HEK293T (cell line): ENCODE measurements around the gene RTKN.

ENCODE experiments used
- BHLHE40 ChIP-seq: fragments of 450-650 bp; IDR thresholded peaks from 2 replicates; pipeline ENCODE4 v1.6.1; 2016; ENCODE audit warnings: mild to moderate bottlenecking, moderate library complexity, borderline replicate concordance
- CTBP1 ChIP-seq: fragments of 450-650 bp; IDR thresholded peaks from 2 replicates; pipeline ENCODE4 v1.6.1; 2016; ENCODE audit warnings: borderline replicate concordance
- ELF4 ChIP-seq: fragments of 450-650 bp; IDR thresholded peaks from 2 replicates; pipeline ENCODE4 v1.6.1; 2017; ENCODE audit warnings: antibody characterized with exemption
- FOXA1 ChIP-seq: fragments of 450-650 bp; IDR thresholded peaks from 2 replicates; pipeline ENCODE4 v1.6.1; 2016; ENCODE audit warnings: mild to moderate bottlenecking
- LEF1 ChIP-seq: fragments of 450-650 bp; IDR thresholded peaks from 2 replicates; pipeline ENCODE4 v1.6.1; 2017; ENCODE audit warnings: mild to moderate bottlenecking, borderline replicate concordance
- SUZ12 ChIP-seq: fragments of 450-650 bp; IDR thresholded peaks from 2 replicates; pipeline ENCODE4 v1.6.1; 2016; ENCODE audit warnings: mild to moderate bottlenecking

GRCh38 chr2:74415762-74416395 is 25.9 kb downstream of the RTKN start:
- TF ChIP-seq ELF4 (no peak), BHLHE40 (no peak), LEF1 (no peak), FOXA1 (no peak), SUZ12 (no peak), CTBP1 (no peak)
